GM19351 (cell line): ENCODE data around the gene MYLK3.
"Not testable (repeated sequence)": the region's sequence is repeated elsewhere in the genome, so short reads cannot be mapped to it uniquely, and the experiment has no call there.

ENCODE experiments used
- ATAC-seq: cut with Tn5 transposase; IDR thresholded peaks from one replicate; pipeline ENCODE4 v1.9.1; 2021; ENCODE audit warnings: mild to moderate bottlenecking, moderate library complexity; ENCODE audit not compliant: unreplicated experiment

MYLK3 gene

DNA sequence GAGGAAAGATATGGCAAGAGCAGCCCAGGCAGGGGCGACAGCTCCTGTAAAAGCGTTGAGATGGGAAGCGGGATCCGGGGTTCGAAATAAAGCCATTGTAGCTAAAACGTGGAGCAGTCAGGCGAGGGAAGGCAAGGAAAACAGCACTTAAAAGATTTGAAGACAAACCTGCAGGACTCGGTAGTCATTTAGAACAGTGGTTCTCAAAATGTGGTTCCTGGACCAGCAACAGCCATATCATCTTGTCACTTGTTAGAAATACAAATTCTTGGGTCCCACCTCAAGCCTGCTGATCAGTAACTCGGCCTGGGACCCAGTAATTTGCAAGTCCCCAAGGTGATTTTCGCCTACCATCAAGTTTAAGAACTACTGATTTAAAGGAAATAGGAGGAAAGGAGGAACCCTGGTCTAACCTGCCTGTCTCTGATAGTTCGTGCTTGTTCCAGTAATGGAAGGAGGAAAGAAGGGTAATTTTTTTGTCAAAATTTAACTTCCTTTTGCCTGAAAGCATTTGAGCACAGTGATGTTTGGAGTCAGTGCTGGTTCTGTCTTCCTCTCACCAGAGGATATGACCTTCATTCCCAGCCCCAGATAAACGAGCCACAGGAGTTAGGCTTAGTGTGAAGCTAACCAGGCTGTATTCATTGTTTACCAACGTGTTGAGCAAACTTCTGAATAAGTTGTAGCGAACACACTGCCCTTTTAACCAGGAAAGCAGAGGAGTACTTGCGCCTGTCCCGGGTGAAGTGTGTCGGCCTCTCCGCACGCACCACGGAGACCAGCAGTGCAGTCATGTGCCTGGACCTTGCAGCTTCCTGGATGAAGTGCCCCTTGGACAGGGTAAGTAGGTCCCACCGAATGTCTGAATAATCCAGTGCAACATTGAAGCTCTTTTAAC lies 57.6 kb downstream of the MYLK3 start:
- ATAC-seq: no peak

DNA sequence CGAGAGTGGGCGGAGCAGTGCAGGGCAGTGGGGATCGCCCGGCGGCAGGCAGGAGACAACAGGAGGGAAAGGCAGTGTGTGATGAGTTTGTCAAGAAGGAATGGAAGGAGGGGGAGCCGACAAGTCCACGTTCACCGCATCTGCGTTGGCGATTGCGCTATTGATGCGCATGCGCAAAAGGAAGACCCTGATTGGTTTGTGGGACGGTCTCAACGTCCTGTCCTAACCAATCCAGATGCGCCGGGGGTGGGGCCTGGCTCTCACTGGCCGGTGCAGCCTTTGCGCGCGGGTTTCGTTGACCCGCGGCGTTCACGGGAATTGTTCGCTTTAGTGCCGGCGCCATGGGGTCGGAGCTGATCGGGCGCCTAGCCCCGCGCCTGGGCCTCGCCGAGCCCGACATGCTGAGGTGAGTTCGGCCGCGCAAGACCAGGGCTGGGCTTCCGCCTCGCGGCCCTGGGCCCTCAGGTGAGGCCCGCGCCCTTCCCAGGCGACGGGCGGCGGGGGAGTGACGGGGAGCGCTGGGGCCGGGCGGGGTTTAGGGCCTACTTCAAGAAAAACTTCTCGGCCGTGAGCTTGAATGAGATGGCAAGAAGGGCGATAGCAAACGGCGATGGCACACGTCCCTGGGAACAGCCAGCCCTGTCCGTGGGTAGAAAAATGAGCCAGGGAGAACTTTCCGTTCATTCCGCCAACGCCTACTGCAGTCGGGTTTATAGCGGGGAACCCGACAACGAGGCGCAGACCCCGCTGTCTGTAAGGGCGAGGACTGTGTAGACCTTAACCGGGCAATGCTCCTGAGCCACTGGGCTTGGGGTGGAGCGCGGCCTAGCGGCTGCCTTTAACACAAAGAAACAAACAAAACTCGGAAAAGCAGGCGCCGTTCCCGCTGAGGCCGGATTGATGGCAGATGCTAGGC lies 58.5 kb downstream of the MYLK3 start, which contains the start of gene ORC6:
ORC6 (plus strand) TSS at position 295 of the 916 bp plus-strand sequence; CDS start at position 342, 47 bp downstream.
- peak; percentile 63 for ATAC-seq

DNA sequence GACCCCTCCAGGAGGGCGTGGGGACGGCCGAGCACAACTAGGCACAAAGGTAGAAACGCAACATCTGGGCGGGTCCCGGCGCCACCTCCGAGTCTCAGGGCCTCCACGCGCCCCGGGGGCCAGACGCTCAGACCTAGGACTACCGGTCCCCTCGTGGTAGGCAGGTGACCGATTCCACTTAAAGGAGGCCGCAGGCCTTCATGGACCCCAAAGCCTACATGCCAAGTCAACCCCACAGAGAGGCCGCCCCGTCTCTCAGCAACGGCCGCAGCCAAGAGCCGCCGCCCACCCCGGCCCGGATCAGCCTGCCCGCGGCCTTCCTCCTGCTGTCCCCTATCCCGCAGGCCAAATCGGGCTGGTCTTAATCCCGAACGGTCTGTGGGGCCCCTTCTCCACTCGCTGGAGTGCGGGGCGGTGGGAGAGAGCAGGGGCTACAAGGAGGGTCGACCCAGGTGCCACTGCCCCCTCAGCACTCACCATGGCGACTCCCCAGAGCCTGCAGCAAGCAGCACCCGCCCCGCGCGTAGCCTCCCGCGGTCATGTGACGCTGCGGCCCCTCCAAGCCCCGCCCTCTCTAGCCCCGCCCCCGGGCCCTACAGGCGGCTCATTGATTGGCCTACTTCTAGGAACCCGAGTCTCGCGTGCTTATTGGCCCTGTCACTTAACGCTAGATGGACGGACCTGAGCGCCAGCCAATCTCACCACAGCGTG lies 59.3 kb downstream of the MYLK3 start, which contains the start of gene VPS35:
VPS35 (minus strand) TSS at position 525 of the 711 bp plus-strand sequence; CDS start at position 480, 45 bp downstream.
- peak; percentile 78 for ATAC-seq

DNA sequence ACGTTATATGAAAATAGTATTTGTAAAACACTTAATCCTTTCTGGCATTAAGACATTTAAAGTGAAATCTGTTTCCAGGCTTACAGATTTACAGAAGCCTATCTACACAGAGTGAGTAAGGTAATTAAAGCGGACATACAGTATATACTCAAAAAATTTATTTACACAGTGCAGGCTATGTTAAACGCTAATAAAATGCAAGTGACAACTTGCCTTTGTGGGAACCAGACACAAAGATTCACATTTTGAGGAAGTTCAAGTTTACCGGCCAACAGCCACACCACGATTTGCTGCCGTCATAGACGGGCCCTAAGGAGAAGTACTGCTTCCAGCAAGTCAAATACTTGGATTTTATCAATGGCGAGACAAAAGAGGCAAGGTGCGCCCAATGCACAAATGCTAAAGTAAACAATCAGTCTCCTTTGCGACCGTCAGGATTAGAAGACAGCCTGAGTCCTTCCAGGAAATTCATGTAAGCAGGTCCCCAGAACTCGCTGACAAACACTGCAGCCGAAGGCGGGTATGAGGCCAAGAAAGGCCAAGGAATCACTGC lies 60.0 kb downstream of the MYLK3 start:
- no peak for ATAC-seq

DNA sequence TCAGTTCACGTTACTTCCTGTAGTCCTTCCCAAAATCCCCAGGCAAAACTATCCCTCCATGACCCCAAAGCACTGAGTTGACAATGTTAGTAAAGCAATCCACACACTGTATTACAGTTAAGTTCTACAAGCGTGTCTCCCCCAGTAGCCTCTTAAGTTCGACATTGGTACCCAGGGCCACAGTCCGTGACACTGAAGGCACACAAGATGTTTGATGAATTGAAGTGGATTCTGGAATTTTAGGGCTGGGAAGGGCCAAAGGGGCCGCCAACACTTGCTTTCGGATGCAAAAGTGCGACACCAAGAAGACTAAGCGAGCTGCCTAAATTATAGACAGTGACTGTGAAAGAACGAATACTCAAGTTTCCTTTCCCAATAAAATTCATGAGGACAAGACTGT lies 60.7 kb downstream of the MYLK3 start:
- ATAC-seq: no peak

DNA sequence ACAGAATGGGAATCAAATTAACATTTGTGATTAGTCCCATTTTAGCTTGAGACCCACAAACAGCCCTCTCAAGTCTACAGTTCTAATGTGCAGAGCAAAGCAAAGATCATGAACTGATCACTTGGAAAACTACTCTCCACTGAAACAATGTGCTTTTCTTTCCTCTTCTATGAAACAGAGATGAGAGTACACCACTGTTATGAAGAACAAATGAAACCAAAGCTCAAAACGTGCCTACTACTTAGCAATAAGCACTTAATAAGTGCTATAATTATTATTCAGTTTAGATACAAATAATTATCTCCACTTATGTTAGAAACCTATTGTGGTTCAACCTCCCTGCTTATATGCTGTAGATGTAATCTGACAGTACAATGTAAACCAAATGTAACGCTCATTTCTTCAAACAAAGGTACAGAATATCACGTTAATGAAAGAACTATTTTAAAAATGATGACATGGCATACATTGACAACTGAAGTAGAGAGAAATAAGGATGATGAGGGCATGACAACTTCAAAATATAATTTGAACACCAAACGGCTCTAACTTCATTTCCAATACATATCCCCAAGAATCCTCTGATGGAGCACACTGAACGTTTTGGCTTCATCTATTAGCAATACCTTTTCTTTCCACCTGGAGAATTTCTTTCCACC lies 61.2 kb downstream of the MYLK3 start:
- no peak for ATAC-seq

DNA sequence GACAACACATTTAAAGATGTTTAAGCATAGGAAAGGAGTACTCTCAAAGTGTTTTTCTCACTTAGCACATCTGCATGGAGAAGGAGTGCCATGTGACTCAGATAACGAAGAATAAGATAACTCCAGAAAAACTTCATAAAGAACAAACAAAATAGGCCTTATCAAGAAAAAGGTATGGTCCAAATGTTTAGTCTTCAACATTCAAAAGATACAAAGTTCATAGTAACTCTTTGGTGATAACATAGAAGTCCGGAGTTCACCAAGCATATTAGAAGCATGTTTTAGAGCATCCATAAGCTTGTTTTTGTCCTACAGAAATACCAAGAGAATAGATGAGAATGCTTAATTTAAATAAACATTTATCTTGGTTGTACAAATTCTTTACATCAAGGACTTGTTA lies 66.3 kb downstream of the MYLK3 start:
- not testable (repeated sequence) for ATAC-seq

DNA sequence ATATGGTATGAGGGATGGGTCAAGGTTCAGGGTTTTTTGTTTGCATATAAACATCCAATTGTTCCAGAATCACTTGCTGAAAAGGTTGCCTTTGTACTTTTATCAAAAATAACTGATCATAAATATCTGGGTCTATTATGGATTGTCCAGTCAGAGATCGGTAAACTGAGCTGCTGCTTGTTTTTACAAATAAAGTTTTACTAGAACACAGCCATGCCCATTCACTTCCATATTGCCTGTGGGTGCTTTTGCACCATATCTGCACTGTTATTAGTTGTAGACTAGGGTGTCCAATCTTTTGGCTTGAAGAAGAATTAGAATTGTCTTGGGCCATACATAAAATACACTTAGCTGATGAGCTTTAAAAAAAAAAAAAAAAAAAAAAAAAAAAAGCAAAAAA lies 70.2 kb downstream of the MYLK3 start:
- ATAC-seq: not testable (repeated sequence)

DNA sequence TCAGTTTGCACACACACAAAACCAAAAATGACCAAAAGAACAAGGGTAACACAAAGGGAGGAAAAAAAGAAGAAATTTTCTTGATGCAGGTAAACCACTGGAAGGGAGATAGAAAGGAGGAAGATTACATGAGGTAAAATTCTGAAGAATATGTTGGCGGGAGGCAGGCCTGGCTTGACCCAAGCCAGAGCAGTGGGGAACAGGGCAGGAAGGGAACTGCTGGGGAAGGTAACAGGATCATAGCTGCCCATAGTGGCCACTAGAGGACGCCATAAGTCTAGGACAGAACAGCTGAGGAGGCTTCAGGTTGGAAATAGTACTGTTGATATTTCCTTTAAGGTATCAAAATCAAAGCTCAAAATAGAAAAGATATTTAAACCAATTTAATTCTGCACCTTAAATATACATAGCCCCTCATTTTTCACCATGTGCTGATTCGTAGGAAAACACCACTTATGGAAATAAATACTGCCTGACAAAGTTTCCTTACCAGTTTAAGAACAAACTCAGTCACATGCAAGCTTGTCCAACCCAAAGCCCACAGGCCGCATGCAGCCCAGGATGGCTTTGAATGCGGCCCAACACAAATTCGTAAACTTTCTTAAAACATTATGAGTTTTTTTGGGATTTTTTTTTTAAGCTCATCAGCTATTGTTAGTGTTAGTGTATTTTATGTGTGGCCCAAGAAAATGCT lies 74.7 kb downstream of the MYLK3 start:
- ATAC-seq: peak; percentile 82

DNA sequence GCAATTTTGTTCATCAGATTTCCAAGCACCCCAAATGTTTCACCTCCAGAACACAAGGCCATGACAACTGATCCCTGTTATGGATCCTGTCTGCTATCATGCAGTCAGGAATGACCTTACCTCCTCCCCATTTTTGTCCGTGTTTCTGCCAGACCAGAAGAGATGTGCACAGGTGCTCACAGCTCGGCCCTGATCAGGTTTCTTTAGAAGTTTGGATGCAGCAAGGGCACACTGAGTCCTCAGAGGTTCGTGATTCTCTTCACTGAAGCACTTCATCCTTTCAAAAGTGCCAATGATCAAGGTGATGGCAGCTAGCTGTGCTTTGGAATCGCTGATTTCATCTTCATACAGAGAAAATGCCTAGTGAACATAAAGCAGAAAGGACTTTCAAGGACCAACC lies 86.0 kb downstream of the MYLK3 start:
- no peak for ATAC-seq

DNA sequence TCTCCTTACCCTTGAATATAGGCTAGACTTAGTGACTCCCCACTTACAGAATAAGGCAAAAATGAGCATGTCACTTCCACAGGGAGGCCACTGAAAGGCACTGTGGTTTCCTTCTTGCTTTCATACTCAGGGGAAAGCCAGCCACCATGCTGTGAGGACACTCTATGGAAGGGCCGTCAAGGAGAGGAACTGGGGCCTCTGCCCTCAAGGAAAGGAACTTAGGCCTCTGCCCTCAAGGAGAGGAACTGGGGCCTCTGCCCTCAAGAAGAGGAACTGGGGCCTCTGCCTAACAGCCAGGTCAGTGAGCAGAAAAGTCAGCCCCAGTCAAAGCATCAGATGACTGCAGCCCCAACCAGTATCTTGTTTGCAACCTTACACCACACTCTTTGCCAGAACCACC lies 89.2 kb downstream of the MYLK3 start:
- ATAC-seq: peak; percentile 95
